ENCODE measurements around the gene STK32C.

DNA sequence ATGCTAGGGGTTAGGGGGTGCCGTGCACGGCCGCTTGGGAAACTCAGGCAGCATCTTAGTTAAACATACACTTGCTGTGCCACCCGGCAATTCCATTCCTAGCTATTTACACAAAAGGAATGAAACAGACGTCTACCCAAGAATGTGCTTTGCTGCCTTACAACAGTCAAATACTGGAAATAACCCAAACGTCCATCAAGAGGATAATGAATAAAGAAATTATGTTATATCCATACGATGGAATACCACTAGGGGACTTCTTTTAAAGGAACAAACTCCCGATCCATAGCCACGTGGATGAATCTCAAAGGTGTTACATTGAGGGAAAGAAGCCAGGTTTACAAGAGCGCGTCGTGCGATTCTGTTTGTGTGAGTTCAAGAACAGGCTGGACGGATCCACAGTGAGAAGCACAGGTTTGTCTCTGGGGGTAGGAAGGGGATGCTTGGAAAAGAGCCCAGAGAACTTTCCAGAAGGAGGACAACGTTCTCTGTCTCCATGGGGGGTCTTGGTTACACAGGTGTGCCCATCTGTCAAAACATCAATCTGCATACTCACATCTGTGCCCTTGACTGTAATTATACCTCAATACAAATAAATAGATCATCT, 41.8 kb downstream of the STK32C start:
- no peak for TF ChIP-seq POLR2A (IDR thresholded peaks at IDR 0.05)
- TF ChIP-seq, protein P1, sequence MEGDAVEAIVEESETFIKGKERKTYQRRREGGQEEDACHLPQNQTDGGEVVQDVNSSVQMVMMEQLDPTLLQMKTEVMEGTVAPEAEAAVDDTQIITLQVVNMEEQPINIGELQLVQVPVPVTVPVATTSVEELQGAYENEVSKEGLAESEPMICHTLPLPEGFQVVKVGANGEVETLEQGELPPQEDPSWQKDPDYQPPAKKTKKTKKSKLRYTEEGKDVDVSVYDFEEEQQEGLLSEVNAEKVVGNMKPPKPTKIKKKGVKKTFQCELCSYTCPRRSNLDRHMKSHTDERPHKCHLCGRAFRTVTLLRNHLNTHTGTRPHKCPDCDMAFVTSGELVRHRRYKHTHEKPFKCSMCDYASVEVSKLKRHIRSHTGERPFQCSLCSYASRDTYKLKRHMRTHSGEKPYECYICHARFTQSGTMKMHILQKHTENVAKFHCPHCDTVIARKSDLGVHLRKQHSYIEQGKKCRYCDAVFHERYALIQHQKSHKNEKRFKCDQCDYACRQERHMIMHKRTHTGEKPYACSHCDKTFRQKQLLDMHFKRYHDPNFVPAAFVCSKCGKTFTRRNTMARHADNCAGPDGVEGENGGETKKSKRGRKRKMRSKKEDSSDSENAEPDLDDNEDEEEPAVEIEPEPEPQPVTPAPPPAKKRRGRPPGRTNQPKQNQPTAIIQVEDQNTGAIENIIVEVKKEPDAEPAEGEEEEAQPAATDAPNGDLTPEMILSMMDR (IDR thresholded peaks at IDR 0.05), result no peak

All from right lobe of liver (tissue), 4 donors.